Sigmoid colon (tissue), 7 donors: Measurements from ENCODE around the gene ILK. TPM values are rescaled to one million over a fixed set of nuclear protein-coding genes. Genes with fewer than 3 reads are reported as not detected.

Experiments
- DNase-seq: peaks from one replicate; pipeline ENCODE4 v3.0.0-alpha.2; 2019
- H3K27ac ChIP-seq, 4 donors: fragments of 200-600 bp; sonication (generic); one replicate each; pipeline ENCODE4 v1.5.1; 2016 to 2019; ENCODE audit warnings: mild to moderate bottlenecking in 1 of 4
- H3K27me3 ChIP-seq, 3 donors: fragments of 200-600 bp; sonication (generic); one replicate each; pipeline ENCODE4 v1.5.1; 2019; ENCODE audit warnings: mild to moderate bottlenecking in 1 of 3
- H3K36me3 ChIP-seq, 4 donors: fragments of 200-600 bp; sonication (generic); one replicate each; pipeline ENCODE4 v1.5.1; 2016 to 2019
- H3K4me1 ChIP-seq, 4 donors: fragments of 200-600 bp; sonication (generic); one replicate each; pipeline ENCODE4 v1.5.1; 2017 to 2019
- H3K4me3 ChIP-seq, 4 donors: fragments of 200-600 bp; sonication (generic); one replicate each; pipeline ENCODE4 v1.5.1; 2017 to 2019; ENCODE audit warnings: mild to moderate bottlenecking in 2 of 4, moderate library complexity in 1 of 4
- H3K9me3 ChIP-seq, 4 donors: fragments of 200-600 bp in 3 of 4; sonication (generic) in 3 of 4; one replicate each; pipeline versions ENCODE4 v1.5.1 to v1.6.1; 2013 to 2019
- CTCF ChIP-seq, 4 experiments: fragments of 450-650 bp in 3 of 4; fragments of 200-600 bp in 1 of 4; IDR thresholded peaks; one replicate each; pipeline ENCODE4 v1.5.1; 2016 to 2019; ENCODE audit warnings: antibody characterized with exemption in 4 of 4, mild to moderate bottlenecking in 3 of 4, moderate library complexity in 2 of 4
- EP300 ChIP-seq, 4 donors: sonication (generic); formaldehyde crosslinking; IDR thresholded peaks; one replicate each; pipeline ENCODE4 v1.6.1; 2017; ENCODE audit warnings: antibody characterized with exemption in 4 of 4
- POLR2A ChIP-seq, 2 donors: fragments of 450-650 bp; IDR thresholded peaks; one replicate each; pipeline ENCODE4 v1.6.1; 2016; ENCODE audit warnings: antibody characterized with exemption in 2 of 2, mild to moderate bottlenecking in 2 of 2, moderate library complexity in 2 of 2
- POLR2AphosphoS5 ChIP-seq, 4 donors: sonication (generic); formaldehyde crosslinking; IDR thresholded peaks; one replicate each; pipeline ENCODE4 v1.6.1; 2017; ENCODE audit warnings: antibody characterized with exemption in 4 of 4
- WGBS, 2 donors: extraction: QIAGEN DNeasy Blood & Tissue Kit; methylation state at CpG; one replicate each; pipeline ENCODE4 v1.1.7; 2013; 5-methylcytosine and 5-hydroxymethylcytosine counted together
- intact Hi-C: fragments of 100-400 bp; cut with DNase I; formaldehyde crosslinking; loops from one replicate; pipeline ENCODE4 v1.15.1; 2023
- polyA plus RNA-seq, 3 donors: library from polyadenylated mRNA; stranded (reverse); fragments of 200-250 nt; gene quantifications; one replicate each; pipeline ENCODE4 v1.2.3, GENCODE V29; 2013
- total RNA-seq, 4 donors: library from RNA; depleted of rRNA; stranded (reverse); fragments of >200 nt; gene quantifications; one replicate each; pipeline ENCODE4 v1.1.0, GENCODE V29; 2016
- donor health status: healthy with polysubstance abuse.
- donor health status: Bipolar disorder and iron deficiency.
- donor health status: healthy.

The ILK gene
- total and polyA plus RNA-seq, 7 donors: 93.7 to 607 (median 450) TPM

- WGBS, 2 donors: 1% methylated on average over 36 of the region's 36 CpGs
- H3K27me3 ChIP-seq: no peaks in the 10 kb centered on the region
- peak overlapping the region; percentile 64 to 90 (median 82) for H3K4me3 ChIP-seq
- H3K27ac ChIP-seq: peak overlapping the region; percentile 98 to 99 (median 98)
- TF ChIP-seq POLR2A (IDR thresholded peaks at IDR 0.05): no peak
- no peak for TF ChIP-seq EP300 (IDR thresholded peaks at IDR 0.05)
- TF ChIP-seq POLR2AphosphoS5 (IDR thresholded peaks at IDR 0.05): no peak
- TF ChIP-seq CTCF (IDR thresholded peaks at IDR 0.05): no peak
- DNase-seq: no peak
- peaks cover 0 to 62% (median 58%) of the 10 kb centered on the region in 4 donors for H3K4me1 ChIP-seq
- no peaks in the 10 kb centered on the region for H3K9me3 ChIP-seq
- peaks cover 29 to 69% (median 48%) of the 10 kb centered on the region in 4 donors for H3K36me3 ChIP-seq
- intact Hi-C loops: no loop called here
Measured at GRCh38 chr11:6611963-6612212, 8.3 kb downstream of the ILK start.

DNA sequence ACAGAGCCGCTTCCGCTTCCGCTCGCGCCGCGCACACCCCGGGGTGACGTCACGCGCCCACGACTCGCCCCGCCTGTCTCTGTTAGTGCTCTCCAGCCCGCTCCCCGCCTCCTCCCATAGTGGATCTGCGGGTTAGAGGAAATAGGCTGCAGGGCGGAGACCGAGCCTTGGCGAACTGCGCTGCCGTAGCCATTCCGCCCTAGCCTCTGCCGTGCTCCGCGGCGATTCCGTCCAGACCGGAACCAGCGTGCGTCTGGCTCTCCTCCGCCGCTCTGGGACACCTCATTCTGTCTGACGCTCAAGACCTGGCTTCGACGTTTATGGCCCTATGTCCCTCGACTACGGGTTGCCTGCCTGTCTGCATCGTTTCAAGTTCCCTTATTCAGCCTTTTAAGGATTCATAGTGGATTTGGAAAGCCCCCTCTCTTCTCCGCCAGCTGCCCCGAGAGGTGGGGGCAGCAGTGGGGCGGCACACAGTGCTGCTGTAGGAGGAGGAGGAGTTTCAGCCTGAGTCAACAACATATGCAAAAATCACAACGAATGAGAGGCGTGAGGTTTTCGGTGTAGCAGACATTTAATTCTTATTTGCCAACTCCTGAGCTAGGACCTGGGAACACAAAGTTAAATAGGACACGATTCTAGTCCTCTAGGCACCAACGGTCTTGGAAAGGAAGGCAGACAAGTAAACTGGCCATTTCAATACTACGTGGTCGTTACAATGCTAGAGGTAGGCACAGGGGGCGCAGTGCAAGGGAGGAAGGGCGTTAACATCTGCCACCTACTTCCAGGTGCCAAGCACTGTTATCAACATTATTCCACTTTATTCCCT lies 8.9 kb downstream of the ILK start, which contains the start of gene TAF10:
Gene TAF10, minus strand, starts transcription at position 4 of the 829 bp plus-strand sequence. CDS start 27 bp downstream, outside the sequence.
- peaks cover 0 to 63% (median 60%) of the 10 kb centered on the region in 4 donors for H3K4me1 ChIP-seq
- 0 to 1% methylated on average over 51 of the region's 51 CpGs for WGBS, 2 donors
- DNase-seq: peak; percentile 99
- H3K36me3 ChIP-seq: peaks cover 29 to 72% (median 51%) of the 10 kb centered on the region in 4 donors
- no peaks in the 10 kb centered on the region for H3K9me3 ChIP-seq
- peak within 1 kb of the TSS; percentile 98 to 99 (median 98) for H3K27ac ChIP-seq
- H3K4me3 ChIP-seq: peak within 1 kb of the TSS; percentile 64 to 90 (median 82)
- no peaks in the 10 kb centered on the region for H3K27me3 ChIP-seq
- TF ChIP-seq POLR2A (IDR thresholded peaks at IDR 0.05) (peak; percentile 87 to 93), EP300 (IDR thresholded peaks at IDR 0.05) (peak in 2 of 4 donors; percentile 71 to 86), CTCF (IDR thresholded peaks at IDR 0.05) (peak in 3 of 4 experiments; percentile 41 to 69 (median 59)), POLR2AphosphoS5 (IDR thresholded peaks at IDR 0.05) (peak; percentile 96 to 98 (median 98))
- intact Hi-C loops: no loop called here

- peak overlapping the region in 1 of 4 donors; percentile 80 for H3K4me3 ChIP-seq
- 86 to 92% methylated on average over 3 of the region's 3 CpGs for WGBS, 2 donors
- peaks cover 26 to 62% (median 45%) of the 10 kb centered on the region in 4 donors for H3K36me3 ChIP-seq
Measured at GRCh38 chr11:6613496-6613895, 9.9 kb downstream of the ILK start.

DNA sequence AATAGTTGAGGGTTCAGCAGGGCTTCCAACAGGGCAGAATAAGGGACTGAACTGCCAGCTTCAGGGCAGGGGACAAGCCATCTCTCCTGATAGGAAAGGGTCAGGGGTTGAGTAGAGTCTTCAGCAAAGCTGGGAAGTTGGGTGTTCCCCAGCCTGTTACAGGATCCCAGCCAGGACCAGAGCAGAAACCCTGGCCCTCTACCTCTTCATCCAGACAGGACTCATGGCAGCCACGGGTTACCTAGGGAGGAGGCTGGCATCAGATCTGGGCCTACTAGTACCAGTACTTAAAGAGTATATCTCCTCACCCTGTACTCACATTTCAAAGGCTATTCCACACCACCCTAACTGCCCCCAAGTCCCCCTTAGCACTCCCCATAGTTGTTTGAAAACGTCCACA lies 10.9 kb downstream of the ILK start:
- H3K36me3 ChIP-seq: peaks cover 16 to 53% (median 36%) of the 10 kb centered on the region in 4 donors
- WGBS, 2 donors: 89 to 90% methylated on average over 2 of the region's 2 CpGs
- TF ChIP-seq POLR2A (IDR thresholded peaks at IDR 0.05): no peak
- TF ChIP-seq EP300 (IDR thresholded peaks at IDR 0.05): no peak
- no peak for TF ChIP-seq POLR2AphosphoS5 (IDR thresholded peaks at IDR 0.05)
- H3K9me3 ChIP-seq: no peaks in the 10 kb centered on the region
- H3K4me1 ChIP-seq: peaks cover 0 to 56% (median 54%) of the 10 kb centered on the region in 4 donors
- intact Hi-C loops: loop anchor here (2.0 kb wide), 1 partner anchor 134 kb away; the partner anchor contains the start of genes ARFIP2 and TIMM10B
- peak; percentile 60 for DNase-seq
- no peaks in the 10 kb centered on the region for H3K27me3 ChIP-seq
- H3K4me3 ChIP-seq: no peak overlapping the region
- H3K27ac ChIP-seq: peak overlapping the region in 3 of 4 donors; percentile 98 to 99 (median 99)

More at GRCh38 chr11:6613496-6613895, 9.9 kb downstream of the ILK start:
- H3K4me1 ChIP-seq: peaks cover 0 to 63% (median 59%) of the 10 kb centered on the region in 4 donors
- TF ChIP-seq EP300 (IDR thresholded peaks at IDR 0.05) (no peak), POLR2AphosphoS5 (IDR thresholded peaks at IDR 0.05) (no peak), POLR2A (IDR thresholded peaks at IDR 0.05) (no peak), CTCF (IDR thresholded peaks at IDR 0.05) (no peak)
- no peaks in the 10 kb centered on the region for H3K9me3 ChIP-seq
- intact Hi-C loops: no loop called here
- peak overlapping the region; percentile 98 to 99 (median 98) for H3K27ac ChIP-seq
- no peak for DNase-seq
- H3K27me3 ChIP-seq: no peaks in the 10 kb centered on the region

- peaks cover 10 to 47% (median 30%) of the 10 kb centered on the region in 4 donors for H3K36me3 ChIP-seq
- H3K27me3 ChIP-seq: no peaks in the 10 kb centered on the region
- intact Hi-C loops: loop anchor here (2.0 to 5.0 kb wide), 2 partner anchors 67 to 134 kb away; partner anchors contain the start of genes ARFIP2, MRPL17 and TIMM10B
- no peak overlapping the region for H3K4me3 ChIP-seq
- H3K27ac ChIP-seq: peak overlapping the region in 3 of 4 donors; percentile 98 to 99 (median 99)
- H3K4me1 ChIP-seq: peaks cover 0 to 56% (median 50%) of the 10 kb centered on the region in 4 donors
- peak; percentile 63 for DNase-seq
- TF ChIP-seq CTCF (IDR thresholded peaks at IDR 0.05) (no peak), POLR2A (IDR thresholded peaks at IDR 0.05) (no peak), POLR2AphosphoS5 (IDR thresholded peaks at IDR 0.05) (no peak), EP300 (IDR thresholded peaks at IDR 0.05) (no peak)
- 95 to 97% methylated on average over 5 of the region's 5 CpGs for WGBS, 2 donors
- H3K9me3 ChIP-seq: no peaks in the 10 kb centered on the region
Measured at GRCh38 chr11:6615046-6615445, 11.5 kb downstream of the ILK start.
